GM12892 (cell line): Measurements from ENCODE around the gene IPO11.

Experiments used
- POLR2A ChIP-seq: IDR thresholded peaks from 2 replicates; pipeline ENCODE4 v1.6.1; 2011; ENCODE audit warnings: low read depth, low read length, control low read depth
- TAF1 ChIP-seq: IDR thresholded peaks from 2 replicates; pipeline ENCODE4 v1.6.1; 2011; ENCODE audit warnings: low read depth, mild to moderate bottlenecking, control low read depth, low read length, borderline replicate concordance

DNA sequence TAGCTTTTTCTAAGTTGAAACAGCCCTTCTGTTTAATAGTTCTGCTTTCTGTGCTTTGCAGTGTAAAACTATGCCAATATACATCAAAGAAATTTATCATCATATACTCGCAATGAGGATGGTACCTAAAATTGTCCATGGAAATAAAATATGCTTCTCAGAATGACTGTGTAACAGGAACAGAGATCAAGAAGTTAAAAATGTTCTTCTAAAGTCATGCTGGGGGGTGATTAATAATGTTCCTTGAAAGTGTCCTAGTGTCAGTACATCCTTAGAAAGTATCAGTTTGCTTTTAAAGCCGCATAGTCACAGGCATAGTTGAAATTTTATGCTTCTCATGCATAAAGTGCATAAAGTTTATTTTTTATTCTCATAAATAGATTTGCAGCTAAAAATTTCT, 162.0 kb downstream of the IPO11 start:
- TF ChIP-seq POLR2A, result no peak
- no peak for TF ChIP-seq TAF1
